ENCODE measurements around the gene ACCS. TPM values are rescaled to one million over a fixed set of nuclear protein-coding genes. Genes with fewer than 3 reads are reported as not detected.

ACCS gene
- total RNA-seq, 1 donor from 2014 or later, result 21.3 TPM

DNA sequence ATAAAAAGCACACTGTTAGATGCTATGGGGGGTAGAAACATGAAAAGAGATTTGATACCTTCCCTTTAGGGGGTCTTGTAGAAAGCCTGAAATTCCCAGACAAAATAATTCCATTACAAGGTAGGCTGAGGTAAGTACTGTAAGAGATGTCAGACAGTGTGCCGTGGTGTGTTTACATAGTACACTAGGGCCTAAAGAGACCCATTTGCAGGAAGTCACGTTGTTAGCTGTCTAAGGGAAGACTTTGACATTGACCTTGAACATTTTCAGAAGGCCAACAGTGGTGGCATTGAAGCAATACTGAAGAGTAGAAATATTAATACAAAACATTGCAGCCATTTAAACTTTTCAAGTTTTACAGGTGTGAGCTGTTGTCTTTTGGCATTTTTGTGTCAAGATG lies 60.2 kb downstream of the ACCS start:
- Histone ChIP-seq H3K9ac (ENCODE audit: low read length) (no peak overlapping the region), H3K36me3 (ENCODE audit: insufficient read depth, low read length) (peaks cover 17% of the 10 kb centered on the region), H2AFZ (ENCODE audit: low read depth, low read length) (no peak overlapping the region), H3K4me1 (ENCODE audit: insufficient read depth, low read length) (no peaks in the 10 kb centered on the region), H4K20me1 (ENCODE audit: insufficient read depth, low read length) (peaks cover 7% of the 10 kb centered on the region), H3K27me3 (ENCODE audit: insufficient read depth, low read length) (no peaks in the 10 kb centered on the region), H3K4me2 (ENCODE audit: low read length) (no peak overlapping the region), H3K4me3 (ENCODE audit: insufficient read depth, low read depth, low read length) (no peak overlapping the region), H3K27ac (ENCODE audit: low read depth, low read length) (no peak overlapping the region), H3K9me3 (ENCODE audit: insufficient read depth, low read depth, low read length) (no peaks in the 10 kb centered on the region), H3K79me2 (ENCODE audit: insufficient read depth, low read length) (no peaks in the 10 kb centered on the region)
- Mint-ChIP-seq H3K4me1 (ENCODE audit: low read depth, unreplicated experiment) (peaks cover 9% of the 10 kb centered on the region), H3K36me3 (ENCODE audit: low read depth, unreplicated experiment) (peaks cover 23% of the 10 kb centered on the region), H3K27ac (ENCODE audit: unreplicated experiment) (no peak overlapping the region), H3K9me3 (ENCODE audit: unreplicated experiment) (no peaks in the 10 kb centered on the region), H3K27me3 (ENCODE audit: low read depth, unreplicated experiment) (no peaks in the 10 kb centered on the region), H3K4me3 (ENCODE audit: unreplicated experiment) (no peak overlapping the region)
- DNase-seq (ENCODE audit: low read depth) (no peak), FAIRE-seq (no peak)
- TF ChIP-seq, protein P1, sequence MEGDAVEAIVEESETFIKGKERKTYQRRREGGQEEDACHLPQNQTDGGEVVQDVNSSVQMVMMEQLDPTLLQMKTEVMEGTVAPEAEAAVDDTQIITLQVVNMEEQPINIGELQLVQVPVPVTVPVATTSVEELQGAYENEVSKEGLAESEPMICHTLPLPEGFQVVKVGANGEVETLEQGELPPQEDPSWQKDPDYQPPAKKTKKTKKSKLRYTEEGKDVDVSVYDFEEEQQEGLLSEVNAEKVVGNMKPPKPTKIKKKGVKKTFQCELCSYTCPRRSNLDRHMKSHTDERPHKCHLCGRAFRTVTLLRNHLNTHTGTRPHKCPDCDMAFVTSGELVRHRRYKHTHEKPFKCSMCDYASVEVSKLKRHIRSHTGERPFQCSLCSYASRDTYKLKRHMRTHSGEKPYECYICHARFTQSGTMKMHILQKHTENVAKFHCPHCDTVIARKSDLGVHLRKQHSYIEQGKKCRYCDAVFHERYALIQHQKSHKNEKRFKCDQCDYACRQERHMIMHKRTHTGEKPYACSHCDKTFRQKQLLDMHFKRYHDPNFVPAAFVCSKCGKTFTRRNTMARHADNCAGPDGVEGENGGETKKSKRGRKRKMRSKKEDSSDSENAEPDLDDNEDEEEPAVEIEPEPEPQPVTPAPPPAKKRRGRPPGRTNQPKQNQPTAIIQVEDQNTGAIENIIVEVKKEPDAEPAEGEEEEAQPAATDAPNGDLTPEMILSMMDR (IDR thresholded peaks at IDR 0.05; ENCODE audit: insufficient read depth, low read depth, low read length), result no peak
- no peak for TF ChIP-seq EZH2 (IDR thresholded peaks at IDR 0.05; ENCODE audit: insufficient read depth, low read length)

DNA sequence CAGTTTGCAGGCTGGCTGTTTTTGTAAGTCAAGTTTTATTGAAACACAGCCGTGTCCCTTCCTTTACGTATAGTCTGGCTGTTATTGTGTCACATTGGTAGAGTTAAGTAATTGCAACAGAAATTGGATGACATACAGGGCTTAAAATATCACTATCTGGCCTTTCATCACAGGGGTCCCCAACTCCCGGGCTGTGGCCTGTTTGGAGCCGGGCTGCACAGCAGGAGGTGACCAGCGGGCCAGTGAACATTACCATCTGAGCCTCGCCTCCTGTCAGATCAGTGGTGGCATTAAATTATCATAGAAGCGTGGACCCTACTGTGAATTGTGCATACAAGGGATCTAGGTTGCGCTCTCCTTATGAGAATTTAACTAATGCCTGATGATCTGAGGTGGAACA lies 61.1 kb downstream of the ACCS start:
- Histone ChIP-seq H3K27me3 (ENCODE audit: insufficient read depth, low read length) (no peaks in the 10 kb centered on the region), H3K9ac (ENCODE audit: low read length) (no peak overlapping the region), H3K4me2 (ENCODE audit: low read length) (no peak overlapping the region), H2AFZ (ENCODE audit: low read depth, low read length) (no peak overlapping the region), H4K20me1 (ENCODE audit: insufficient read depth, low read length) (no peaks in the 10 kb centered on the region), H3K27ac (ENCODE audit: low read depth, low read length) (no peak overlapping the region), H3K4me1 (ENCODE audit: insufficient read depth, low read length) (no peaks in the 10 kb centered on the region), H3K9me3 (ENCODE audit: insufficient read depth, low read depth, low read length) (no peaks in the 10 kb centered on the region), H3K79me2 (ENCODE audit: insufficient read depth, low read length) (no peaks in the 10 kb centered on the region), H3K36me3 (ENCODE audit: insufficient read depth, low read length) (peaks cover 17% of the 10 kb centered on the region), H3K4me3 (ENCODE audit: insufficient read depth, low read depth, low read length) (no peak overlapping the region)
- DNase-seq (ENCODE audit: low read depth), result no peak
- Mint-ChIP-seq H3K27ac (ENCODE audit: unreplicated experiment) (no peak overlapping the region), H3K4me3 (ENCODE audit: unreplicated experiment) (no peak overlapping the region), H3K9me3 (ENCODE audit: unreplicated experiment) (no peaks in the 10 kb centered on the region), H3K4me1 (ENCODE audit: low read depth, unreplicated experiment) (peaks cover 9% of the 10 kb centered on the region), H3K36me3 (ENCODE audit: low read depth, unreplicated experiment) (peaks cover 20% of the 10 kb centered on the region), H3K27me3 (ENCODE audit: low read depth, unreplicated experiment) (no peaks in the 10 kb centered on the region)
- TF ChIP-seq EZH2 (IDR thresholded peaks at IDR 0.05; ENCODE audit: insufficient read depth, low read length), result no peak
- TF ChIP-seq, protein P1 (IDR thresholded peaks at IDR 0.05; ENCODE audit: insufficient read depth, low read depth, low read length), result no peak
- FAIRE-seq, result no peak

DNA sequence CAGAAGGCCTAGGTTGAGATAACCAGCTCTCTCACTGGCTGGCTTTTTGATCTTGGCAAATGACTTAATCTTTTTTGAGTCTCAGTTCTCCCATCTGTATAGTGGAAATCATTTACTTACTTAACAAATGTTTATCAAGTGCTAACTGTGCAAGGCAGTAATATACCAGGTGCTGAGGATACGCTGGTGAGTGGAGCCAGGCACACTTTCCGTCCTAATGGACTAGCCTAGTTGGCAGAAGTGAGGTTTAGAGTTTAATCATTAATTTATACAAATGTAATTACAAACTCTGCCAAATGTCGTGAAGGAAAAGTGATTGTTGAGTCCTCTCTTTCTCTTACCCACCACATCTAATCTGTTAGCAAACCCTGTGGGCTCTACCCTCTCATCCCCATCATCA lies 62.7 kb downstream of the ACCS start:
- H3K27me3 Mint-ChIP-seq (ENCODE audit: low read depth, unreplicated experiment), result no peaks in the 10 kb centered on the region
- Histone ChIP-seq H3K79me2 (ENCODE audit: insufficient read depth, low read length) (no peaks in the 10 kb centered on the region), H2AFZ (ENCODE audit: low read depth, low read length) (no peak overlapping the region), H3K4me3 (ENCODE audit: insufficient read depth, low read depth, low read length) (no peak overlapping the region), H3K4me2 (ENCODE audit: low read length) (no peak overlapping the region), H3K27ac (ENCODE audit: low read depth, low read length) (no peak overlapping the region), H3K27me3 (ENCODE audit: insufficient read depth, low read length) (no peaks in the 10 kb centered on the region), H3K9me3 (ENCODE audit: insufficient read depth, low read depth, low read length) (no peaks in the 10 kb centered on the region), H3K9ac (ENCODE audit: low read length) (no peak overlapping the region), H3K36me3 (ENCODE audit: insufficient read depth, low read length) (peaks cover 17% of the 10 kb centered on the region), H3K4me1 (ENCODE audit: insufficient read depth, low read length) (no peaks in the 10 kb centered on the region), H4K20me1 (ENCODE audit: insufficient read depth, low read length) (no peaks in the 10 kb centered on the region)
- peaks cover 20% of the 10 kb centered on the region for H3K36me3 Mint-ChIP-seq (ENCODE audit: low read depth, unreplicated experiment)
- FAIRE-seq (no peak), DNase-seq (ENCODE audit: low read depth) (no peak)
- no peaks in the 10 kb centered on the region for H3K9me3 Mint-ChIP-seq (ENCODE audit: unreplicated experiment)
- no peak overlapping the region for H3K4me3 Mint-ChIP-seq (ENCODE audit: unreplicated experiment)
- peaks cover 9% of the 10 kb centered on the region for H3K4me1 Mint-ChIP-seq (ENCODE audit: low read depth, unreplicated experiment)
- H3K27ac Mint-ChIP-seq (ENCODE audit: unreplicated experiment), result no peak overlapping the region
- TF ChIP-seq, protein P1 (IDR thresholded peaks at IDR 0.05; ENCODE audit: insufficient read depth, low read depth, low read length), result no peak
- TF ChIP-seq EZH2 (IDR thresholded peaks at IDR 0.05; ENCODE audit: insufficient read depth, low read length), result no peak
